Body of pancreas (tissue), 4 donors: Measurements from ENCODE around the gene ZNF664. TPM values are rescaled to one million over a fixed set of nuclear protein-coding genes. Genes with fewer than 3 reads are reported as not detected.

Experiments used
- ATAC-seq: fragments of 150-250 bp; one replicate; pipeline ENCODE4 v1.9.1; 2016
- DNase-seq, 4 donors: peaks; one replicate each; pipeline ENCODE4 v3.0.0-alpha.2; 2019
- H3K27ac ChIP-seq, 4 donors: fragments of 200-600 bp; sonication (generic); 1 replicate in 3 of 4; 2 replicates in 1 of 4; pipeline versions ENCODE4 v1.5.1 to v1.6.1; 2016 to 2019; ENCODE audit warnings: mild to moderate bottlenecking in 1 of 4, mixed read lengths in 1 of 4, moderate library complexity in 1 of 4
- H3K27me3 ChIP-seq, 2 donors: fragments of 200-600 bp; sonication (generic); one replicate each; pipeline ENCODE4 v1.6.0; 2016; ENCODE audit warnings: mild to moderate bottlenecking in 1 of 2
- H3K36me3 ChIP-seq, 2 donors: fragments of 200-600 bp; sonication (generic); replicated peaks in 1 of 2; 2 replicates each; pipeline ENCODE4 v1.5.1; 2016; ENCODE audit warnings: low read depth in 2 of 2; ENCODE audit not compliant: insufficient read depth in 1 of 2
- H3K4me1 ChIP-seq: fragments of 200-600 bp; sonication (generic); one replicate; pipeline ENCODE4 v1.6.0; 2016
- H3K4me3 ChIP-seq, 2 donors: fragments of 200-600 bp; sonication (generic); 1 replicate in 1 of 2; 2 replicates in 1 of 2; pipeline ENCODE4 v1.5.1; 2016 to 2019
- H3K9me3 ChIP-seq, 3 donors: fragments of 200-600 bp; sonication (generic); 1 replicate in 2 of 3; 2 replicates in 1 of 3; pipeline ENCODE4 v1.5.1; 2016
- POLR2A ChIP-seq, 3 donors: fragments of 450-650 bp; IDR thresholded peaks; one replicate each; pipeline ENCODE4 v1.6.1; 2016; ENCODE audit warnings: antibody characterized with exemption in 3 of 3, mild to moderate bottlenecking in 2 of 3
- WGBS, 2 donors: methylation state at CpG; one replicate each; pipeline ENCODE4 v1.1.5; 2017; 5-methylcytosine and 5-hydroxymethylcytosine counted together
- intact Hi-C: fragments of 100-400 bp; cut with DNase I; formaldehyde crosslinking; loops from one replicate; pipeline ENCODE4 v1.15.1; 2023
- total RNA-seq, 2 donors: library from RNA; depleted of rRNA; stranded (reverse); fragments of >200 nt; gene quantifications; one replicate each; pipeline ENCODE4 v1.1.0, GENCODE V29; 2016
- TF ChIP-seq, protein P1 (sequence below), 7 experiments: fragments of 450-650 bp in 4 of 7; fragments of 200-600 bp in 3 of 7; sonication (generic) in 3 of 7; IDR thresholded peaks; one replicate each; pipeline ENCODE4 v1.5.1; 2016 to 2019; ENCODE audit warnings: antibody characterized with exemption in 7 of 7

Gene ZNF664
- total RNA-seq, 2 donors from 2014 or later: 32.6 to 53.2 TPM

DNA sequence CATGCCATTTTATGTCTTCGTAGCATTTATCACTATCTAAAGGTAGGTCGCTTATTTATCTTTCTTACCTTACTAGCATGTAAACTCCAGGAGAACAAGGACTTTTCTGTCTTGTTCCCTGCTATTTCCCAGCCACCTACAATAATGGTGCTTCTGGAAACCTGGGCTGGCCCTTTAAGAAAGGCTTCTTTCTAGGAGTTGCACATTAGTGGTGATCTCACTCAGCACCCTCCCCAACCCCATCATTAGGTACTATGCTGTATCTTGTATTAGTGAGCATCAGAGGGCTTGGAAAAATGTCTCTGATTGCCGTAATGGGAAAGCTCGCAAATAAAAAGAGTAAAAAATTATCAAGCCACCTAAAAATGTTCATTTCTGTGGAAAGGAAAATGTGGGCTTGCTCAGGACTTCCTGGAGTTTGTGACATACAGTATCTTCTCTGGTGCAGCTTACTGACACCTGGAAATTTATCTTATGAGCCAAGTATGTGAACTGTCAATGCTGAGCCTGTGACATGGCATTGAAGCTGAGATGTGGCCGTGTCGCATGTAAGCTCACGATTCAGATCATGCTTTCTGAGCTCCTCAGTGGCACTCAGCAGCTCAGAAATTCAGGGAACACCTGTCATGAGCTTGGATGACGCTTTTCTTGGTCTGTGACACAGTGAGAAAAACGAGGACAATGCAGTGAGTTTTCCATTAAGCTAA, 12.8 kb upstream of the ZNF664 start:
- intact Hi-C loops: no loop called here
- TF ChIP-seq POLR2A (IDR thresholded peaks at IDR 0.05): no peak
- Histone ChIP-seq H3K27ac (no peak overlapping the region), H3K36me3 (no peaks in the 10 kb centered on the region), H3K27me3 (no peaks in the 10 kb centered on the region), H3K4me1 (no peaks in the 10 kb centered on the region), H3K4me3 (no peak overlapping the region), H3K9me3 (no peaks in the 10 kb centered on the region)
- DNase-seq: no peak
- no peak for ATAC-seq
- 86 to 87% methylated on average over 9 of the region's 9 CpGs for WGBS, 2 donors

DNA sequence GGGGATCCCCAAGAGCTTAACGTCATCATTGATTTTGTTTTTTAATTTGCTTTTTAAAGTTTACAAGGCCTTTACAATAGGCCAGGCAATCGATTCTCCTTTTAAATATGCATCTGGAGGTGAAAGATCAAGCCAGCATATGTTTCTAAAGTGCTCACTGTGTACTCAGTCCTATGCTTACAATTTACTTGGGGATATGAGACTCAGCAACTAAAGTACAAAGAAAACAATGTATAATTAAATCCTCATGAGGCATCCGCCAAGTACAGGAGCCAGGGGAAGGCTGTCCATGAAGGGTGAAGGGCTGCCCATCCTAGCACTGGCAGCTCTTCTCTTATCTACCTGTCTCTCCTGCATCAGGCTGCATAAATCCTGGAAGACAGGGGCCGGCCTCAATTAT, 12.2 kb upstream of the ZNF664 start:
- Histone ChIP-seq H3K4me3 (no peak overlapping the region), H3K4me1 (no peaks in the 10 kb centered on the region), H3K9me3 (no peaks in the 10 kb centered on the region), H3K36me3 (no peaks in the 10 kb centered on the region), H3K27ac (no peak overlapping the region), H3K27me3 (no peaks in the 10 kb centered on the region)
- intact Hi-C loops: no loop called here
- ATAC-seq (no peak), DNase-seq (no peak)
- no peak for TF ChIP-seq POLR2A (IDR thresholded peaks at IDR 0.05)
- TF ChIP-seq, protein P1, sequence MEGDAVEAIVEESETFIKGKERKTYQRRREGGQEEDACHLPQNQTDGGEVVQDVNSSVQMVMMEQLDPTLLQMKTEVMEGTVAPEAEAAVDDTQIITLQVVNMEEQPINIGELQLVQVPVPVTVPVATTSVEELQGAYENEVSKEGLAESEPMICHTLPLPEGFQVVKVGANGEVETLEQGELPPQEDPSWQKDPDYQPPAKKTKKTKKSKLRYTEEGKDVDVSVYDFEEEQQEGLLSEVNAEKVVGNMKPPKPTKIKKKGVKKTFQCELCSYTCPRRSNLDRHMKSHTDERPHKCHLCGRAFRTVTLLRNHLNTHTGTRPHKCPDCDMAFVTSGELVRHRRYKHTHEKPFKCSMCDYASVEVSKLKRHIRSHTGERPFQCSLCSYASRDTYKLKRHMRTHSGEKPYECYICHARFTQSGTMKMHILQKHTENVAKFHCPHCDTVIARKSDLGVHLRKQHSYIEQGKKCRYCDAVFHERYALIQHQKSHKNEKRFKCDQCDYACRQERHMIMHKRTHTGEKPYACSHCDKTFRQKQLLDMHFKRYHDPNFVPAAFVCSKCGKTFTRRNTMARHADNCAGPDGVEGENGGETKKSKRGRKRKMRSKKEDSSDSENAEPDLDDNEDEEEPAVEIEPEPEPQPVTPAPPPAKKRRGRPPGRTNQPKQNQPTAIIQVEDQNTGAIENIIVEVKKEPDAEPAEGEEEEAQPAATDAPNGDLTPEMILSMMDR (IDR thresholded peaks at IDR 0.05): no peak
- WGBS, 2 donors: 76 to 83% methylated on average over 4 of the region's 4 CpGs

DNA sequence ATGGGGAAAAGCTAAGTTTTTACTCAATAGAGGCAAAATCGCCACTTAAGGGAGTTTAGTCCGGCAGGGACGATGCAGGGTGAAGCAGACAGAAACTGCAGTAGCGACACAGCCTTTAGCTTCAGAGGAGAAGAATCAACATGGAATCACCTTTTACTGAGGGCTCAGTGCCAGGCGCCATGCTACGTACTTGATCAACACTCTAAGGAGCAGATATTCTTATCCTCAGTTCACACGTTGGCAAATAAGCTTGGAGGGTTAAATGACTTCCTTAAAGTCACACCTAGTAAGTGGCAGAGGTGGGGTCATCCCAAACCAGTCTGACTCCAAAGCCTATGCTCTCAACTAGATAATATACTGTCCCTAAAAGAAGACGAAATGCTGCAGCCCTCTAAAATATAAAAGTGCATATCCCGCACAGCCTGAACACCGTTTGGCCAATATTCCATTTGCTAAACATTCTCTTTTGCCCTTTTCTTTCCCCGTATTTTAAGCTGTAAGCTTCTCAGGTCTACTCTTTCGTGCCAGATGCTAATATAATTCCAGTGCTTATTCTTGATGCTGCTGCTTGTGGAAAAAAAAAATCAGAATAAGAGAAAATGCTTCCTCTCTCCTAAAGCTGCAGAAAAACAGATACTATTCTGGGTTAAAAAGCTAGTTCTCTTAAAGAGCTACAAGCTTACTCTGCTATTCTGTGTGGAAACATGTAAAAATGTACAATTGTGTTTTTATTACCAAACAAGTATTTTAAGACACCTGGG, 11.2 kb upstream of the ZNF664 start:
- Histone ChIP-seq H3K4me1 (no peaks in the 10 kb centered on the region), H3K36me3 (no peaks in the 10 kb centered on the region), H3K27me3 (no peaks in the 10 kb centered on the region), H3K4me3 (no peak overlapping the region), H3K9me3 (no peaks in the 10 kb centered on the region), H3K27ac (no peak overlapping the region)
- no peak for TF ChIP-seq POLR2A (IDR thresholded peaks at IDR 0.05)
- TF ChIP-seq, protein P1 (IDR thresholded peaks at IDR 0.05): no peak
- DNase-seq (peak in 1 of 4 donors; percentile 32), ATAC-seq (no peak)
- intact Hi-C loops: no loop called here
- WGBS, 2 donors: 76 to 80% methylated on average over 12 of the region's 12 CpGs

DNA sequence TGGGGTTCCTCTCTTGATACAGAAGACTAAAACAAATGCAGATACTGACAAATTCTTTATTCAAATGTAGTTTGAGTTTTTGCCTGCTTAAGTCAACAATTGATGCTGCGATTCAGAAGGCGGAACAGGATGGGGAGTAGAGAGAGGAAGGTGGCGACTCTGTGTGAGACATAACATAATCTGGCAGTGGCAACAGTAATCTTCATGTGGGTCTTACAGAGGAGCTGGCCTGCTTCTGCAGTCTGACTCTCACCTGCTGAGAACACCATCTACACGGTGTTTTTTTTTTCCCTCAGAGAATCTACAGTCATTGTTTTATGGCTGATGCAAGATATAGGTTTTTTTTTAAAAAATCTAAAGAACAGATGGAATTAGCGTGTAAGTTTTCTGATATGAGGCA, 10.5 kb upstream of the ZNF664 start:
- H3K9me3 ChIP-seq: no peaks in the 10 kb centered on the region
- no peak overlapping the region for H3K4me3 ChIP-seq
- no peak for TF ChIP-seq POLR2A (IDR thresholded peaks at IDR 0.05)
- TF ChIP-seq, protein P1 (IDR thresholded peaks at IDR 0.05): no peak
- H3K27ac ChIP-seq: no peak overlapping the region
- 81 to 82% methylated on average over 5 of the region's 5 CpGs for whole genome bisulfite sequencing, 2 donors
- no peaks in the 10 kb centered on the region for H3K4me1 ChIP-seq
- ATAC-seq (no peak), DNase-seq (no peak)
- no peaks in the 10 kb centered on the region for H3K27me3 ChIP-seq
- H3K36me3 ChIP-seq: no peaks in the 10 kb centered on the region
- intact Hi-C loops: no loop called here

DNA sequence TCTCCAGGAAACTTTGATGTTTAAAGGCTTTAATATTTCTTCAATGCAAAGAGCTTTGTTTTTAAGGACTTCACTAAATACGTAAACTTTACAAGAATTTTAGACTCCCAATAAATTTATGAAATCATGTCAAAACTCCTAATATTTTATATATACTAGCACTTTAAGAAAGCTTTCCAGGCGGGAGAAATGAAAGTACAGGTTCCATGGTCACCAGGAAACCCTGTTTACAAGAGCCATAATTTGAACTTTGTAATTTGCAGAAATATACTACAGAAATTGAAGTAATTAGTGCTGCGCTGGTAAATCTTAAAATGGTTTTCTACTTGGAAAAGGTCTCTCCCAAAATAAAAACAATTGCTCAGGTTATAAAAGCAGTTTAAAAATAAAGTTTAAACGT, 9.2 kb upstream of the ZNF664 start:
- H3K36me3 ChIP-seq: no peaks in the 10 kb centered on the region
- DNase-seq (no peak), ATAC-seq (no peak)
- H3K27me3 ChIP-seq: no peaks in the 10 kb centered on the region
- no peaks in the 10 kb centered on the region for H3K4me1 ChIP-seq
- no peaks in the 10 kb centered on the region for H3K9me3 ChIP-seq
- H3K27ac ChIP-seq: no peak overlapping the region
- intact Hi-C loops: no loop called here
- no peak overlapping the region for H3K4me3 ChIP-seq
- 87 to 91% methylated on average over 4 of the region's 4 CpGs for WGBS, 2 donors
- TF ChIP-seq, protein P1 (IDR thresholded peaks at IDR 0.05): no peak
- no peak for TF ChIP-seq POLR2A (IDR thresholded peaks at IDR 0.05)
